HepG2 (cell line): ENCODE measurements around the gene ART4. TPM values are rescaled to one million over a fixed set of nuclear protein-coding genes. Genes with fewer than 3 reads are reported as not detected.

Source experiments
- CEBPG ChIP-seq: IDR thresholded peaks from 2 replicates; pipeline ENCODE4 v1.6.1; 2016
- FIP1L1 ChIP-seq: fragments of 200-400 bp; formaldehyde crosslinking; IDR thresholded peaks from 2 replicates; pipeline ENCODE4 v1.6.1; 2018; ENCODE audit warnings: low read depth, mild to moderate bottlenecking, low read length, moderate library complexity, borderline replicate concordance; ENCODE audit not compliant: insufficient read depth
- FOXA3 ChIP-seq: IDR thresholded peaks from 2 replicates; pipeline ENCODE4 v1.6.1; 2016; ENCODE audit warnings: missing genetic modification reagents, missing compliant biosample characterization
- GPN1 ChIP-seq: sonication (generic); formaldehyde crosslinking; IDR thresholded peaks from 2 replicates; pipeline ENCODE4 v1.5.1; 2020; ENCODE audit warnings: missing genetic modification reagents, borderline replicate concordance
- JARID2 ChIP-seq: sonication (generic); formaldehyde crosslinking; IDR thresholded peaks from 2 replicates; pipeline ENCODE4 v1.8.1; 2023; ENCODE audit warnings: missing genetic modification reagents, inconsistent platforms; ENCODE audit not compliant: insufficient replicate concordance
- KLF16 ChIP-seq, 2 experiments: sonication (generic) in 1 of 2; formaldehyde crosslinking in 1 of 2; IDR thresholded peaks; 2 replicates each; pipeline versions ENCODE4 v1.6.1 to v1.8.0; 2016 to 2023; ENCODE audit warnings: missing genetic modification reagents in 2 of 2, missing compliant biosample characterization in 1 of 2
- MAFK ChIP-seq, 2 experiments: IDR thresholded peaks in 1 of 2; conservative IDR thresholded peaks in 1 of 2; 2 replicates each; pipeline ENCODE4 v1.6.1; 2011; ENCODE audit warnings: improper control_type of control experiment in 2 of 2, low read length in 2 of 2
- MXI1 ChIP-seq: IDR thresholded peaks from 3 replicates; pipeline ENCODE4 v1.6.1; 2012; ENCODE audit warnings: low read depth, low read length, inconsistent platforms, borderline replicate concordance
- NFYC ChIP-seq: IDR thresholded peaks from 2 replicates; pipeline ENCODE4 v1.6.1; 2016; ENCODE audit warnings: missing genetic modification reagents, missing compliant biosample characterization
- NKX3-1 ChIP-seq: sonication (generic); formaldehyde crosslinking; IDR thresholded peaks from 2 replicates; pipeline ENCODE4 v1.5.0; 2020; ENCODE audit warnings: missing genetic modification reagents
- RBAK ChIP-seq: sonication (generic); formaldehyde crosslinking; IDR thresholded peaks from 2 replicates; pipeline ENCODE4 v1.5.1; 2020; ENCODE audit warnings: mild to moderate bottlenecking, missing genetic modification reagents
- SOX6 ChIP-seq, 2 experiments: fragments of 450-650 bp in 1 of 2; sonication (generic) in 1 of 2; formaldehyde crosslinking in 1 of 2; IDR thresholded peaks; 2 replicates each; pipeline versions ENCODE4 v1.4.0 to v1.6.1; 2017 to 2020; ENCODE audit warnings: antibody characterized with exemption in 1 of 2, mild to moderate bottlenecking in 1 of 2, missing genetic modification reagents in 1 of 2
- ZNF101 ChIP-seq: sonication (generic); formaldehyde crosslinking; IDR thresholded peaks from 2 replicates; pipeline ENCODE4 v1.4.0; 2020; ENCODE audit warnings: mild to moderate bottlenecking, low read depth, missing genetic modification reagents, borderline replicate concordance
- ZSCAN22 ChIP-seq: sonication (generic); formaldehyde crosslinking; IDR thresholded peaks from 2 replicates; pipeline ENCODE4 v1.4.0; 2020; ENCODE audit warnings: mild to moderate bottlenecking, missing genetic modification reagents
- polyA plus RNA-seq, 8 experiments: library from polyadenylated mRNA; depleted of rRNA in 3 of 8; stranded (reverse) in 7 of 8; unstranded in 1 of 8; fragments of >200 nt; fragmentation: Illumina TruSeq in 4 of 8; extraction: Trizol in 4 of 8; gene quantifications; 2 replicates each; pipeline versions ENCODE4 v1.2.1 to v1.2.3, GENCODE V29; 2011 to 2016; ENCODE audit warnings: low read depth in 4 of 8, missing spikeins in 1 of 8, mixed read lengths in 1 of 8; ENCODE audit not compliant: insufficient read depth in 1 of 8
- total RNA-seq, 5 experiments: library from RNA; depleted of rRNA; stranded (reverse); fragments of >200 nt; fragmentation: Illumina TruSeq; extraction: Trizol; gene quantifications; 2 replicates each; pipeline ENCODE4 v1.2.3, GENCODE V29; 2016; ENCODE audit warnings: low read depth in 1 of 5
- TF ChIP-seq, protein P1 (sequence below): sonication (generic); formaldehyde crosslinking; conservative IDR thresholded peaks from 2 replicates; pipeline ENCODE4 v1.5.0; 2020; ENCODE audit warnings: missing genetic modification reagents
- TF ChIP-seq, protein P2 (sequence below), 2 experiments: fragments of 450-650 bp in 1 of 2; sonication (generic) in 1 of 2; formaldehyde crosslinking; IDR thresholded peaks; 2 replicates each; pipeline versions ENCODE4 v1.5.0 to v1.8.0; 2020 to 2022; ENCODE audit warnings: mild to moderate bottlenecking in 1 of 2, missing genetic modification reagents in 1 of 2
- TF ChIP-seq, protein P3 (sequence below): sonication (generic); formaldehyde crosslinking; IDR thresholded peaks from 2 replicates; pipeline ENCODE4 v1.4.0; 2020; ENCODE audit warnings: missing genetic modification reagents, borderline replicate concordance
- TF ChIP-seq, protein P4 (sequence below): IDR thresholded peaks from 2 replicates; pipeline ENCODE4 v1.6.1; 2016
- TF ChIP-seq, protein P5 (sequence below): sonication (generic); formaldehyde crosslinking; IDR thresholded peaks from 2 replicates; pipeline ENCODE4 v1.5.0; 2020; ENCODE audit warnings: mild to moderate bottlenecking, missing genetic modification reagents, moderate library complexity

The ART4 gene
- total and polyA plus RNA-seq, 2 of the 13 experiments (the other 11 are each of a cell fraction or from before 2014, with no cell fraction given), result 17.6 to 20.3 TPM

DNA sequence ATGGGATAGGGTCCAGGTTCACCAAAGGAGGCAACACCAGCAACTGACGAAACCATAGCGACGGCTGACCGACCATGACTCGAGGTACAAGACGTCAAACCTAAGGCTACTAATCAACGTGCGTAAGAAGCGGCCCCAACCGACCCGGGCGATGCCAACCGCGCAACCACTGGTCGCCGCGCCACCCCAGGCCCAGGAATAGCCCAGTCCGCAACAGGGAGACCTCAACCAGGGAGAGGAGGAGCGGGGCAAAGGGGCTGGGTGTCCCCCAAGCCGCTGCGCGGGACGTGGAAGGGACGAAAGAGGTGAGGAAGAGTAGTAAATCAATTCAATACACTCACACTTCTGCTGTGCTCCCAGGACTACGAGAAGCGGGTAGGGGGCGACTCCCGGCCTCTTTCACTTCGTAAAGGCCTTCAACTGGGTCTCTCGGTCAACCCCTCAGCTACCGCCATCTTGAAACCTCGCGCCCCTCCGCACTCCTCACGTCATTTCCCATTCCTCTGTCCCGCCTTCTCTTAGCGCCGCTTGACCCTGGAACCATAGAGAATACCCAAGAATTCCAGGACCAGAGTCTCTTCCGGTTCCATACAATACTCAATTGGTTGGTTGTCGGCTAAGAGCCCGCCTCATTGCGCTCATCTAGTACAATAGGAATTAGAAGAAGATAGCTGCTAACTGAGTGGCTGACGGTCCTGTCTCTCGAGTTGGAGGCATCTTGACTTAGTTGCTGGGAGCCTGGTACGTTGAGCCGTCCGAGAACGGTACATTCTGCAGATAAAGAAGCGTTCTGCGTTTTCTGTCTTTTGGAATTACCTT lies 40.1 kb downstream of the ART4 start, which contains the start of the genes C12orf60 and WBP11 (continued):
- TF ChIP-seq, protein P1, sequence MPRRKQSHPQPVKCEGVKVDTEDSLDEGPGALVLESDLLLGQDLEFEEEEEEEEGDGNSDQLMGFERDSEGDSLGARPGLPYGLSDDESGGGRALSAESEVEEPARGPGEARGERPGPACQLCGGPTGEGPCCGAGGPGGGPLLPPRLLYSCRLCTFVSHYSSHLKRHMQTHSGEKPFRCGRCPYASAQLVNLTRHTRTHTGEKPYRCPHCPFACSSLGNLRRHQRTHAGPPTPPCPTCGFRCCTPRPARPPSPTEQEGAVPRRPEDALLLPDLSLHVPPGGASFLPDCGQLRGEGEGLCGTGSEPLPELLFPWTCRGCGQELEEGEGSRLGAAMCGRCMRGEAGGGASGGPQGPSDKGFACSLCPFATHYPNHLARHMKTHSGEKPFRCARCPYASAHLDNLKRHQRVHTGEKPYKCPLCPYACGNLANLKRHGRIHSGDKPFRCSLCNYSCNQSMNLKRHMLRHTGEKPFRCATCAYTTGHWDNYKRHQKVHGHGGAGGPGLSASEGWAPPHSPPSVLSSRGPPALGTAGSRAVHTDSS (CRISPR knock-in tag), result no peak
- TF ChIP-seq, protein P2, sequence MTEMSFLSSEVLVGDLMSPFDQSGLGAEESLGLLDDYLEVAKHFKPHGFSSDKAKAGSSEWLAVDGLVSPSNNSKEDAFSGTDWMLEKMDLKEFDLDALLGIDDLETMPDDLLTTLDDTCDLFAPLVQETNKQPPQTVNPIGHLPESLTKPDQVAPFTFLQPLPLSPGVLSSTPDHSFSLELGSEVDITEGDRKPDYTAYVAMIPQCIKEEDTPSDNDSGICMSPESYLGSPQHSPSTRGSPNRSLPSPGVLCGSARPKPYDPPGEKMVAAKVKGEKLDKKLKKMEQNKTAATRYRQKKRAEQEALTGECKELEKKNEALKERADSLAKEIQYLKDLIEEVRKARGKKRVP (CRISPR knock-in tag; IDR thresholded peaks at IDR 0.05), result no peak
- TF ChIP-seq MAFK (conservative IDR thresholded peaks at IDR 0.05 in 1 of 2, IDR thresholded peaks at IDR 0.05 in 1 of 2; ENCODE audit: low read length in 2 of 2), result no peak
- 0 out of 2 replicates have a peak, but pooled peaks have one; percentile 20 for TF ChIP-seq FOXA3 (CRISPR knock-in tag)
- TF ChIP-seq SOX6 (IDR thresholded peaks at IDR 0.05), result no peak
- TF ChIP-seq SOX6 (CRISPR knock-in tag; IDR thresholded peaks at IDR 0.05), result peak; percentile 38; the same call in 1 of the 2 replicates
- peak; percentile 93 for TF ChIP-seq NFYC (CRISPR knock-in tag)
- TF ChIP-seq, protein P3, sequence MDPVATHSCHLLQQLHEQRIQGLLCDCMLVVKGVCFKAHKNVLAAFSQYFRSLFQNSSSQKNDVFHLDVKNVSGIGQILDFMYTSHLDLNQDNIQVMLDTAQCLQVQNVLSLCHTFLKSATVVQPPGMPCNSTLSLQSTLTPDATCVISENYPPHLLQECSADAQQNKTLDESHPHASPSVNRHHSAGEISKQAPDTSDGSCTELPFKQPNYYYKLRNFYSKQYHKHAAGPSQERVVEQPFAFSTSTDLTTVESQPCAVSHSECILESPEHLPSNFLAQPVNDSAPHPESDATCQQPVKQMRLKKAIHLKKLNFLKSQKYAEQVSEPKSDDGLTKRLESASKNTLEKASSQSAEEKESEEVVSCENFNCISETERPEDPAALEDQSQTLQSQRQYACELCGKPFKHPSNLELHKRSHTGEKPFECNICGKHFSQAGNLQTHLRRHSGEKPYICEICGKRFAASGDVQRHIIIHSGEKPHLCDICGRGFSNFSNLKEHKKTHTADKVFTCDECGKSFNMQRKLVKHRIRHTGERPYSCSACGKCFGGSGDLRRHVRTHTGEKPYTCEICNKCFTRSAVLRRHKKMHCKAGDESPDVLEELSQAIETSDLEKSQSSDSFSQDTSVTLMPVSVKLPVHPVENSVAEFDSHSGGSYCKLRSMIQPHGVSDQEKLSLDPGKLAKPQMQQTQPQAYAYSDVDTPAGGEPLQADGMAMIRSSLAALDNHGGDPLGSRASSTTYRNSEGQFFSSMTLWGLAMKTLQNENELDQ (CRISPR knock-in tag), result no peak
- no peak for TF ChIP-seq ZSCAN22 (CRISPR knock-in tag)
- TF ChIP-seq CEBPG (CRISPR knock-in tag), result no peak
- no peak for TF ChIP-seq RBAK (CRISPR knock-in tag)
- TF ChIP-seq, protein P4, sequence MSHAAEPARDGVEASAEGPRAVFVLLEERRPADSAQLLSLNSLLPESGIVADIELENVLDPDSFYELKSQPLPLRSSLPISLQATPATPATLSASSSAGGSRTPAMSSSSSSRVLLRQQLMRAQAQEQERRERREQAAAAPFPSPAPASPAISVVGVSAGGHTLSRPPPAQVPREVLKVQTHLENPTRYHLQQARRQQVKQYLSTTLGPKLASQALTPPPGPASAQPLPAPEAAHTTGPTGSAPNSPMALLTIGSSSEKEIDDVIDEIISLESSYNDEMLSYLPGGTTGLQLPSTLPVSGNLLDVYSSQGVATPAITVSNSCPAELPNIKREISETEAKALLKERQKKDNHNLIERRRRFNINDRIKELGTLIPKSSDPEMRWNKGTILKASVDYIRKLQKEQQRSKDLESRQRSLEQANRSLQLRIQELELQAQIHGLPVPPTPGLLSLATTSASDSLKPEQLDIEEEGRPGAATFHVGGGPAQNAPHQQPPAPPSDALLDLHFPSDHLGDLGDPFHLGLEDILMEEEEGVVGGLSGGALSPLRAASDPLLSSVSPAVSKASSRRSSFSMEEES (CRISPR knock-in tag), result peak; percentile 59
- TF ChIP-seq NKX3-1, result 0 out of 2 replicates have a peak, but pooled peaks have one; percentile 54
- peak; percentile 3; the same call in 1 of the 3 replicates for TF ChIP-seq MXI1
- TF ChIP-seq FIP1L1, result no peak
- TF ChIP-seq JARID2, result no peak
- TF ChIP-seq GPN1, result no peak
- no peak for TF ChIP-seq ZNF101 (CRISPR knock-in tag)
- TF ChIP-seq KLF16 (CRISPR knock-in tag; IDR thresholded peaks at IDR 0.05), result peak in 1 of 2 experiments; percentile 34; a peak in 1 of 4 replicates
- TF ChIP-seq, protein P5, sequence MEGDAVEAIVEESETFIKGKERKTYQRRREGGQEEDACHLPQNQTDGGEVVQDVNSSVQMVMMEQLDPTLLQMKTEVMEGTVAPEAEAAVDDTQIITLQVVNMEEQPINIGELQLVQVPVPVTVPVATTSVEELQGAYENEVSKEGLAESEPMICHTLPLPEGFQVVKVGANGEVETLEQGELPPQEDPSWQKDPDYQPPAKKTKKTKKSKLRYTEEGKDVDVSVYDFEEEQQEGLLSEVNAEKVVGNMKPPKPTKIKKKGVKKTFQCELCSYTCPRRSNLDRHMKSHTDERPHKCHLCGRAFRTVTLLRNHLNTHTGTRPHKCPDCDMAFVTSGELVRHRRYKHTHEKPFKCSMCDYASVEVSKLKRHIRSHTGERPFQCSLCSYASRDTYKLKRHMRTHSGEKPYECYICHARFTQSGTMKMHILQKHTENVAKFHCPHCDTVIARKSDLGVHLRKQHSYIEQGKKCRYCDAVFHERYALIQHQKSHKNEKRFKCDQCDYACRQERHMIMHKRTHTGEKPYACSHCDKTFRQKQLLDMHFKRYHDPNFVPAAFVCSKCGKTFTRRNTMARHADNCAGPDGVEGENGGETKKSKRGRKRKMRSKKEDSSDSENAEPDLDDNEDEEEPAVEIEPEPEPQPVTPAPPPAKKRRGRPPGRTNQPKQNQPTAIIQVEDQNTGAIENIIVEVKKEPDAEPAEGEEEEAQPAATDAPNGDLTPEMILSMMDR (CRISPR knock-in tag), result peak; percentile 5; the same call in 1 of the 2 replicates
